VCaP (cell line): ENCODE results near the gene GPHA2.

Experiments used
- H3K27ac ChIP-seq: fragments of 450-650 bp; 2 replicates; pipeline ENCODE4 v1.5.1; 2017
- CTCF ChIP-seq: fragments of 450-650 bp; conservative IDR thresholded peaks from 2 replicates; pipeline ENCODE4 v1.5.1; 2017; ENCODE audit warnings: mild to moderate bottlenecking, moderate library complexity

The GPHA2 gene

GRCh38 chr11:64929625-64930024 is 6.1 kb downstream of the GPHA2 start:
- H3K27ac ChIP-seq, result no peak overlapping the region
- TF ChIP-seq CTCF, result no peak

- H3K27ac ChIP-seq, result no peak overlapping the region
- no peak for TF ChIP-seq CTCF
These were observed 6.7 kb downstream of the GPHA2 start for GRCh38 chr11:64928957-64929356.

GRCh38 chr11:64926689-64927088 is 9.0 kb downstream of the GPHA2 start:
- TF ChIP-seq CTCF, result no peak

GRCh38 chr11:64925536-64926436 is 9.9 kb downstream of the GPHA2 start:
- TF ChIP-seq CTCF, result no peak
- H3K27ac ChIP-seq, result peak overlapping the region; percentile 89; the same call in 1 of the 2 replicates

More at GRCh38 chr11:64926689-64927088, 9.0 kb downstream of the GPHA2 start:
- H3K27ac ChIP-seq, result no peak overlapping the region

GRCh38 chr11:64924910-64925284 is 10.8 kb downstream of the GPHA2 start:
- peak overlapping the region; percentile 89 for H3K27ac ChIP-seq
- no peak for TF ChIP-seq CTCF

- H3K27ac ChIP-seq, result peak within 1 kb of the TSS; percentile 89
- TF ChIP-seq CTCF, result no peak
These were observed 11.5 kb downstream of the GPHA2 start, which contains the start of gene PPP2R5B for GRCh38 chr11:64923944-64924909. PPP2R5B (plus strand) TSS chr11:64924689; CDS start chr11:64925735, 1,046 bp downstream.

- TF ChIP-seq CTCF, result no peak
- peak overlapping the region; percentile 89 for H3K27ac ChIP-seq
These were observed 12.5 kb downstream of the GPHA2 start for GRCh38 chr11:64923151-64923661.
